HG03135 (cell line): ENCODE data around the gene AHNAK.
"Not testable (repeated sequence)": the region's sequence is repeated elsewhere in the genome, so short reads cannot be mapped to it uniquely, and the experiment has no call there.

Source experiments
- ATAC-seq: cut with Tn5 transposase; IDR thresholded peaks from one replicate; pipeline ENCODE4 v1.9.1; 2021; ENCODE audit warnings: mild to moderate bottlenecking, moderate library complexity; ENCODE audit not compliant: unreplicated experiment

AHNAK gene

GRCh38 chr11:62466444-62466843, 80.2 kb downstream of the AHNAK start:
- ATAC-seq: no peak

GRCh38 chr11:62464655-62465054, 82.0 kb downstream of the AHNAK start:
- no peak for ATAC-seq

GRCh38 chr11:62463121-62463542, 83.5 kb downstream of the AHNAK start:
- no peak for ATAC-seq

GRCh38 chr11:62462508-62462892, 84.1 kb downstream of the AHNAK start:
- no peak for ATAC-seq

GRCh38 chr11:62461740-62462507, 84.7 kb downstream of the AHNAK start:
- no peak for ATAC-seq

GRCh38 chr11:62459080-62459479, 87.5 kb downstream of the AHNAK start:
- ATAC-seq: no peak

GRCh38 chr11:62458212-62459002, 88.2 kb downstream of the AHNAK start:
- ATAC-seq: no peak

- no peak for ATAC-seq
These were observed 89.1 kb downstream of the AHNAK start for GRCh38 chr11:62457478-62457877.

- no peak for ATAC-seq
These were observed 90.0 kb downstream of the AHNAK start for GRCh38 chr11:62456630-62457029.

GRCh38 chr11:62452839-62453468, 93.7 kb downstream of the AHNAK start:
- ATAC-seq: no peak

- ATAC-seq: no peak
These were observed 94.3 kb downstream of the AHNAK start for GRCh38 chr11:62452261-62452660.

- ATAC-seq: no peak
These were observed 95.4 kb downstream of the AHNAK start for GRCh38 chr11:62451241-62451621.

- no peak for ATAC-seq
These were observed 95.9 kb downstream of the AHNAK start for GRCh38 chr11:62450543-62451240.

GRCh38 chr11:62449912-62450311, 96.7 kb downstream of the AHNAK start:
- ATAC-seq: not testable (repeated sequence)

- ATAC-seq: no peak
These were observed 97.2 kb downstream of the AHNAK start for GRCh38 chr11:62449451-62449851.

- no peak for ATAC-seq
These were observed 100.5 kb downstream of the AHNAK start for GRCh38 chr11:62446091-62446490.

GRCh38 chr11:62445314-62445740, 101.3 kb downstream of the AHNAK start:
- no peak for ATAC-seq

GRCh38 chr11:62444835-62445234, 101.8 kb downstream of the AHNAK start:
- ATAC-seq: no peak

GRCh38 chr11:62444236-62444833, 102.3 kb downstream of the AHNAK start:
- no peak for ATAC-seq

- ATAC-seq: no peak
These were observed 103.0 kb downstream of the AHNAK start for GRCh38 chr11:62443390-62444235.
